Esophagus muscularis mucosa (tissue), 4 donors: ENCODE measurements around the gene HGS. TPM values are rescaled to one million over a fixed set of nuclear protein-coding genes. Genes with fewer than 3 reads are reported as not detected.

Source experiments
- DNase-seq: peaks from one replicate; pipeline ENCODE4 v3.0.0-alpha.2; 2017; ENCODE audit errors: extremely low spot score
- H3K27ac ChIP-seq, 4 donors: fragments of 200-600 bp; sonication (generic); replicated peaks in 1 of 4; 1 replicate in 3 of 4; 2 replicates in 1 of 4; pipeline ENCODE4 v1.5.1; 2016 to 2019; ENCODE audit warnings: mild to moderate bottlenecking in 1 of 4
- H3K27me3 ChIP-seq, 4 donors: fragments of 200-600 bp; sonication (generic); one replicate each; pipeline versions ENCODE4 v1.5.1 to v1.6.0; 2016 to 2019
- H3K36me3 ChIP-seq, 4 donors: fragments of 200-600 bp; sonication (generic); one replicate each; pipeline ENCODE4 v1.5.1; 2016 to 2019
- H3K4me1 ChIP-seq, 4 donors: fragments of 200-600 bp; sonication (generic); one replicate each; pipeline ENCODE4 v1.5.1; 2016 to 2019
- H3K4me3 ChIP-seq, 4 donors: fragments of 200-600 bp; sonication (generic); 1 replicate in 2 of 4; 2 replicates in 2 of 4; pipeline ENCODE4 v1.5.1; 2016 to 2019; ENCODE audit warnings: mild to moderate bottlenecking in 4 of 4, moderate library complexity in 1 of 4
- H3K9me3 ChIP-seq, 4 donors: fragments of 200-600 bp; sonication (generic); 1 replicate in 3 of 4; 2 replicates in 1 of 4; pipeline ENCODE4 v1.5.1; 2016 to 2019
- CTCF ChIP-seq, 3 experiments: fragments of 200-600 bp in 2 of 3; fragments of 450-650 bp in 1 of 3; sonication (generic) in 2 of 3; IDR thresholded peaks; one replicate each; pipeline ENCODE4 v1.5.1; 2017 to 2019; ENCODE audit warnings: antibody characterized with exemption in 3 of 3, mild to moderate bottlenecking in 2 of 3, moderate library complexity in 1 of 3
- EP300 ChIP-seq: sonication (generic); formaldehyde crosslinking; IDR thresholded peaks from one replicate; pipeline ENCODE4 v1.6.1; 2017; ENCODE audit warnings: antibody characterized with exemption
- POLR2A ChIP-seq: fragments of 450-650 bp; IDR thresholded peaks from one replicate; pipeline ENCODE4 v1.6.1; 2017; ENCODE audit warnings: antibody characterized with exemption, moderate library complexity, mild to moderate bottlenecking, low read depth
- POLR2AphosphoS5 ChIP-seq, 2 donors: sonication (generic); formaldehyde crosslinking; IDR thresholded peaks; one replicate each; pipeline ENCODE4 v1.6.1; 2017; ENCODE audit warnings: antibody characterized with exemption in 2 of 2
- WGBS: methylation state at CpG from one replicate; pipeline ENCODE4 v1.1.5; 2018; 5-methylcytosine and 5-hydroxymethylcytosine counted together
- intact Hi-C: fragments of 100-400 bp; cut with DNase I; formaldehyde crosslinking; loops from one replicate; pipeline ENCODE4 v1.15.1; 2023
- total RNA-seq, 4 donors: library from RNA; depleted of rRNA; stranded (reverse); fragments of >200 nt; gene quantifications; one replicate each; pipeline versions ENCODE4 v1.1.0 to v1.2.1, GENCODE V29; 2016

HGS gene
- total RNA-seq, 4 donors from 2014 or later, result 47.8 to 99.1 (median 65.5) TPM

GRCh38 chr17:81666342-81667191 is 17.2 kb upstream of the HGS start, which contains the start of the genes CCDC137 and OXLD1:
Gene CCDC137, plus strand, starts transcription at chr17:81666737. Its CDS starts 30 bp downstream, at chr17:81666767.
Gene OXLD1, minus strand, starts transcription at chr17:81666605. Its CDS starts 28 bp downstream, at chr17:81666577.
- Histone ChIP-seq H3K27me3 (no peaks in the 10 kb centered on the region), H3K27ac (peak within 1 kb of the TSS; percentile 79 to 93 (median 88)), H3K9me3 (no peaks in the 10 kb centered on the region), H3K36me3 (peaks cover 1 to 53% (median 37%) of the 10 kb centered on the region in 4 donors), H3K4me3 (peak within 1 kb of the TSS; percentile 90 to 100 (median 96)), H3K4me1 (peaks cover 21 to 35% (median 30%) of the 10 kb centered on the region in 4 donors)
- TF ChIP-seq EP300, result no peak
- TF ChIP-seq POLR2AphosphoS5 (IDR thresholded peaks at IDR 0.05), result peak; percentile 96 to 99
- TF ChIP-seq POLR2A, result peak; percentile 55
- DNase-seq, result peak; percentile 98
- under 1% methylated on average over 42 of the region's 96 CpGs for WGBS
- intact Hi-C loops, result loop anchor here (2.0 kb wide), 1 partner anchor 30 kb away; the partner anchor contains the start of genes NPLOC4 and TSPAN10

GRCh38 chr17:81667754-81668153 is 16.1 kb upstream of the HGS start:
- peaks cover 13 to 65% (median 49%) of the 10 kb centered on the region in 4 donors for H3K36me3 ChIP-seq
- peaks cover 21 to 35% (median 30%) of the 10 kb centered on the region in 4 donors for H3K4me1 ChIP-seq
- H3K9me3 ChIP-seq, result no peaks in the 10 kb centered on the region
- no peak for DNase-seq
- H3K4me3 ChIP-seq, result peak overlapping the region; percentile 90 to 100 (median 96)
- WGBS, result 85% methylated on average over 18 of the region's 18 CpGs
- TF ChIP-seq EP300 (no peak), POLR2A (no peak)
- intact Hi-C loops, result loop anchor here (2.0 kb wide), 1 partner anchor 31 kb away; the partner anchor contains the start of genes NPLOC4 and TSPAN10
- no peaks in the 10 kb centered on the region for H3K27me3 ChIP-seq
- no peak overlapping the region for H3K27ac ChIP-seq

- TF ChIP-seq EP300, result no peak
- TF ChIP-seq POLR2A, result no peak
- no peak for TF ChIP-seq CTCF (IDR thresholded peaks at IDR 0.05)
- no peak for TF ChIP-seq POLR2AphosphoS5 (IDR thresholded peaks at IDR 0.05)
- 89% methylated on average over 10 of the region's 18 CpGs for WGBS
- no peaks in the 10 kb centered on the region for H3K9me3 ChIP-seq
- H3K36me3 ChIP-seq, result peaks cover 27 to 69% (median 64%) of the 10 kb centered on the region in 4 donors
- peaks cover 10 to 22% (median 16%) of the 10 kb centered on the region in 4 donors for H3K4me1 ChIP-seq
- no peak overlapping the region for H3K4me3 ChIP-seq
- intact Hi-C loops, result no loop called here
- no peak for DNase-seq
- no peaks in the 10 kb centered on the region for H3K27me3 ChIP-seq
- no peak overlapping the region for H3K27ac ChIP-seq
Observed at GRCh38 chr17:81672504-81672903, 11.3 kb upstream of the HGS start.

- Histone ChIP-seq H3K4me3 (no peak overlapping the region), H3K36me3 (peaks cover 27 to 67% (median 64%) of the 10 kb centered on the region in 4 donors), H3K27me3 (no peaks in the 10 kb centered on the region), H3K4me1 (peaks cover 7 to 18% (median 12%) of the 10 kb centered on the region in 4 donors), H3K27ac (no peak overlapping the region), H3K9me3 (no peaks in the 10 kb centered on the region)
- no peak for DNase-seq
- intact Hi-C loops, result no loop called here
- TF ChIP-seq POLR2A, result no peak
- WGBS, result 90% methylated on average over 6 of the region's 16 CpGs
Observed at GRCh38 chr17:81672954-81673353, 10.9 kb upstream of the HGS start.

- no peak for TF ChIP-seq CTCF (IDR thresholded peaks at IDR 0.05)
- no peak for TF ChIP-seq POLR2A
- no peak for TF ChIP-seq EP300
- no peak for TF ChIP-seq POLR2AphosphoS5 (IDR thresholded peaks at IDR 0.05)
- H3K4me3 ChIP-seq, result no peak overlapping the region
Observed at GRCh38 chr17:81673561-81674258, 10.1 kb upstream of the HGS start.

More at GRCh38 chr17:81673561-81674258, 10.1 kb upstream of the HGS start:
- H3K36me3 ChIP-seq, result peaks cover 27 to 61% (median 59%) of the 10 kb centered on the region in 4 donors
- H3K9me3 ChIP-seq, result no peaks in the 10 kb centered on the region
- no peaks in the 10 kb centered on the region for H3K27me3 ChIP-seq
- DNase-seq, result no peak
- H3K4me1 ChIP-seq, result peaks cover 3 to 10% (median 5%) of the 10 kb centered on the region in 4 donors
- 80% methylated on average over 17 of the region's 18 CpGs for WGBS
- H3K27ac ChIP-seq, result no peak overlapping the region
- intact Hi-C loops, result no loop called here
